GM19395 (cell line): ENCODE data around the gene HTT-AS.
"Not testable (repeated sequence)": the region's sequence is repeated elsewhere in the genome, so short reads cannot be mapped to it uniquely, and the experiment has no call there.

Experiments
- ATAC-seq: cut with Tn5 transposase; IDR thresholded peaks from one replicate; pipeline ENCODE4 v1.9.1; 2021; ENCODE audit warnings: mild to moderate bottlenecking, moderate library complexity; ENCODE audit not compliant: unreplicated experiment

Gene HTT-AS

DNA sequence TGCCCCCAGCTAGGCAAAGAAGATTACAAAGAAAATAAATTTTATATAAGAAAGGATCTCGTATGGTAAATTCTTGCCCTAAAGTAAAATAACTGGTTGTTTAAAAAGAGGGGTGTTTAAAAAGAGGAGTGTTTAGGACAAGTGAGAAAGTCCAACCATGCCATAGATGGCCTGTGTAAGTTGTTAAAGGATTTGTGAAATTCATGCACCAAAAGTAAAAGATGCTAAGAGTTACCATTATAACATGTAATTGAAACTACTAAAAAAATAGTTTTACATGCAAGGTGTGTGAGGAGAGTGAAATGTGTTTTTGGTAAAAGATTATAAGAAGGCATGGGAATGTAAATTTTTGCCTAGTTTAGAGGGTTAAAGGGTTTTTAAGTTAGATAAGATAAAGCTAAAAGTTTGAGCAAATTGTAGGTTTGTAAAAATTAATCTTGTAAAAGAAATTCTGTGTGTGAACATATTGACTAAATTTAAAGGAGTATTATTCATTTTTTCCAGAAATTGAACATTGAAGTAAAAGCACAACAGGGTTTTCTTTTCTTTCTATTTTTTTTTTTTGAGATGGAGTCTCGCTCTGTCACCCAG is 20.1 kb downstream of the HTT-AS start:
- ATAC-seq, result no peak

DNA sequence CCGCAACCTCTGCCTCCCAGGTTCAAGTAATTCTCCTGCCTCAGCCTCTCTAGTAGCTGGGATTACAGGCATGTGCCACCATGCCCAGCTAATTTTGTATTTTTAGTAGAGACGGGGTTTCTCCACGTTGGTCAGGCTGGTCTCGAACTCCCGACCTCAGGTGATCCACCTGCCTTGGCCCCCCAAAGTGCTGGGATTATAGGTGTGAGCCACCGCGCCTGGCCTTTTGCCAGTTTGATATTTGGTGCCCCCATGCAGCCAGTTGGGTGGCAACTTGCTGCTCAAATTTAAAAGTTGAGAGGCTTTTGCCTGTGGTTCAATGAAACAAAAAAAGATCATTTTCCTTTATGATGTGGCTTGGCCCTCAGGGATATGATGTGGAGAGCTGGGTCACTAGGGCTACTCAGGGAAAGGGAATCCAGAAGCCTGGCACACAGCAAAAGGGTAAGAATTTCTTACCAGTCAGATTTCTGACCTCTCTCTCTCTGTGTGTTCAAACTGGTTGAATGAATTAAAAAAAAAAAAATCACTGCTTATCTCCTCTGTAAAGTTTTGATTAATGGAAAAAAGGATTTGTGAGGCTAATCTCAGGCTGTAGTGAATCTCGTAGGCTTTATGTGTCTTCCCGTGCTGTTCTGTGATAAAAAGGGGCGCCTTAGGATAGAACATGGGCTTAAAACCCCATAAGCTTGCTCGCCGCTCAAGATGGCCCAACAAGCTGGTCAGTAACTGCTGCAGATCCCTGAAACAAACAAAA is 23.0 kb downstream of the HTT-AS start:
- ATAC-seq, result not testable (repeated sequence)

DNA sequence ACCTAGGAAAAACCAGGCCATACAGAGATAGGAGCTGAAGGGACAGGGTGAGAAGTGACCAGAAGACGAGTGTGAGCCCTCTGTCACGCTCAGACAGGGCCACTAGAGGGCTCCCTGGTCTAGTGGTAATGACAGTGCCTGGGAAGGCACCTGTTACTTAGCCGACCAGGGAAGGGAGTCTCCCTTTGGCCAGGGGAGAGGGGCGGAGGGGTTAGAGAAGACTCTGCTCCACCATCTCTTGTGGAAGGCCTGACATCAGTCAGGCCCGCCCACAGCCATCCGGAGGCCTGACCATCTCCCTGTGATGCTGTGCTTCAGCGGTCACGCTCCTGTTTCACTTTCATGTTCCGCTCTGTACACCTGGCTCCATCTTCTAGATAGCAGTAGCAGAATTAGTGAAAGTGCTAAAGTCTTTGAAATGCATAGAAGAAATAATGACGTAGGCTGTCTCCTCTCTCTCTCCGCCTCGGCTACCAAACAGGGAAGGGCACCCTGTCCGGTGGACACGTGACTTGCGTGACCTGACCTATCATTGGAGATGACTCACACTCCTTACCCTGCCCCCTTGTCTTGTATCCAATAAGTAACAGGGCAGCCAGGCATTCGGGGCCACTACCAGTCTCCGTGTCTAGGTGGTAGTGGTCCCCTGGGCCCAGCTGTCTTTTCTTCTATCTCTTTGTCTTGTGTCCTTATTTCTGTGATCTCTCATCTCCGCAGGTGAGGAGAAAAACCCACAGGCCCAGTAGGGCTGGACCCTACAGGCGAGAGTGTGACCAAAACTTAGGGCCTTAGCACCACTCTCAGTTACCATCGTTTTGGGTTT is 26.7 kb downstream of the HTT-AS start:
- ATAC-seq, result peak; percentile 83

DNA sequence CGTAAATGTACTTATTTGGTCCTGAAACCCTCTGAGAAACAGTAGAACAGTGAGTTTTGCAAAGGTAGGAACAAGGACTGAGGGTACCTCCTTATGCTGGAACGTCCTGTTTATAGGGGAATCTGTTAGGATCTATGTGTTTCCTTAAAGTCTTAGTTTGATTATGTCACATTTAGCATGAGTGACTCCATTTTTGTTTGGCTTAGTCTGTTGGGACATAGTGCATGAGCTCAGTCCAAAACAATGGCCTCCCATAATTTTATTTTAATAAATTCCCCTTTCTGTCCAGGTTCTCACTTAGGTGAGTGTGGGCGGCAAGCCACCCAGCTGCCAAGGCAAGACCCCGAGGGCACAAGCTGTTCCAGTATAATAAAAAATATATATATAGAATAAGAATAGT is 27.7 kb downstream of the HTT-AS start:
- no peak for ATAC-seq

DNA sequence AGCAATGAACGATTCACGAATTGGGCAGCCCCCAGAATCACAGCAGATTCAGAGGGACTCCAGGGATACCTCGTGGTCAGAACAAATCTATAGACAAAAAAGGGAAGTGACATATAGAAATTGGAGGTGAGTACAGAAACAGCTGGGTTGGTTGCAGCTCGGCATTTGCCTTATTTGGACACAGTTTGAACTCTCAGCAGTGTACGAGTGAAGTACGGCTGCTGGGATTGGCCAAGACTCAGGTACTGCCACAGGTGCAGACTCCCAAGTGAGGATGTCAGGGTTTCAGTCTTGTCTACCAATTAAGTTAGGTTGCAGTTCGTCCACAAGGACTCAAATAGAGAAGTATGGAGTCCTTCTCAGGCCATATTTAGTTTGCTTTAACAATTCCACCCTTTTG is 28.2 kb downstream of the HTT-AS start:
- ATAC-seq, result no peak

DNA sequence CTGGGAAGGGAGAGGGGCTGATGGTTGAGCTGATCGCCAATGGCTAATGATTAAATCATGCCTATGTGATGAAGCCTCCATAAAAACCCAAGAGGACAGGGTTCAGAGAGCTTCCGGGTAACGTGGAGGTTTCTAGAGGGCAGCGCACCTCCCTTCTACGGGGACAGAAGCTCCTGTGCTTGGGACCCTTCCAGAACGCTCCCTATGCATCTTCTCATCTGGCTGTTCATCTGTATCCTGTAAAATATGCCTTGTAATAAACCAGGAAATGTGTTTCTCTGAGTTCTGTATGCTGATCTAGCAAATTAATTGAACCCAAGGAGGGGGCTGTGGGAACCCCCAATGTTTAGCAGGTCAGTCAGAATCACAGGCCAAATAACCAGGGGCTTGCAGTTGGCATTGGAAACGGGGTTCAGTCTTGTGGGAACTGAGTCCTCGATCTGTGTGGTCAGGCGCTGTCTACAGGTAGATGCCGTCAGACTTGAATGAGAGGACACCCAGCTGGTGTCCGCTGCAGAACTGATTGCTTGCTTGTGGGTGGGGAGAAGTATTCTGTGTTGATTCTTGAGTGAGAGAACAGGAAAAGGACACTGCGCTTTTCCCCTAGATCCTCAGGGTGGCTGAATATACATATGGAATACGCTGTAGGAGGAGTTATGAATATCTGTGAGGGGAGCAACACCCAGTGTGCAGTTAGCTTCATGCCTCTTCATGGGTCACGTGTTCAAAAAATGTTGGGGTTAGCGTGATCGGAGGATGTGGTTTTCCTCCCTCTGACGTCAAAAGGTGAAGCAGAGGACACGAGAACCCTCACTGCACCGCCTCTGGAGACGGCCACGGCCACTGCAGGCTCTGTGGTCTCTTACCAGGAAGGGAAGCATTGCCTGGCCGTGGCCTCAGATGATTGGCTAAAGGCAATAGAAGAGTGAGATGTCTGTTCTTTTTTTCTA is 29.2 kb downstream of the HTT-AS start:
- ATAC-seq, result no peak

DNA sequence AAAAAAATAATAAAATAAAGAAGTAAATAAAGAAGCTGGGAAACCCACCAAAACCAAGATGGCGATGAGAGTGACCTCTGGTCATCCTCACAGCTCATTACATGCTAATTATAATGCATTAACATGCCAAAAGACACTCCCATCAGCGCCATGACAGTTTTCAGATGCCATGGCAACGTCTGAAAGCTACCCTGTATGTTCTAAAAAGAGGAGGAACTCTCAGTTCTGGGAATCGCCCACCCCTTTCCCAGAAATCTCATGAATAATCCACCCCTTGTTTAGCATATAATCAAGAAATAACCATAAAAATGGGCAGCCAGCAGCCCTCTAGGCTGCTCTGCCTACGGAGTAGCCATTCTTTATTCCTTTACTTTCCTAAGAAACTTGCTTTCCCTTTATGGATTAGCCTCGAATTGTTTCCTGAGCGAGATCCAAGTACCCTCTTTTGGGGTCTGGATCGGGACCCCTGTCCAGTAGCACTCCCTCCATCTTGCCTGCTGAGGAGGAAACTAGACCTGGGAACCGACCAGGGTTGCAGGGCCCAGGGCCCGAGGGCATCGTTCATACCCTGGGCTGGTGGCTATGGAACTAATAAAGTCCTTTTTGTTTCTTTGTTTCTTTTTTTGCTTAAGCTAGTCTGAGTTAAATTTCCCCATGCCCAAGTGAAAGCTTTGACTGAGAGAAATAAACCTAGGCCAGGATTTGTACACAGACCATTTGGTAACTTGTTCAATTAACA is 30.9 kb downstream of the HTT-AS start:
- no peak for ATAC-seq

DNA sequence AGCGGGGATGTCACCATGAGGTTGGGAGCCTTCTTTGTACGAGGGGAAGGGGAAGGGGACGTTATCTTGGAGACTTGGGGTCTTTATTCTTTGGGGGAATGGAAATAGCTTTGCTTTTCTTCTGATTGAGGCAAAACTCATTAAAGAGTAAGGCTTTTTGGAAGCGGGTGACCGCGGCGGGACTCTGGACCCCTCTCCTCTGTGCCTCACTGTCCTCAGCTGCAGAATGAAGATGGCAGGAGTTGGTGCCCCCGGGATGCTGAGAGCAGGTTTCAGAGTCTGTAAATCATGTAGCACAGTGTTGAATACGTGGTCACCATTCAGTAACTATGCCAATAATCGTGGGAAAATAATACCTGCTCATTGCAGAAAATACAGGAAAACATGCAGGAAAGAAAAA is 32.1 kb downstream of the HTT-AS start:
- ATAC-seq, result no peak

DNA sequence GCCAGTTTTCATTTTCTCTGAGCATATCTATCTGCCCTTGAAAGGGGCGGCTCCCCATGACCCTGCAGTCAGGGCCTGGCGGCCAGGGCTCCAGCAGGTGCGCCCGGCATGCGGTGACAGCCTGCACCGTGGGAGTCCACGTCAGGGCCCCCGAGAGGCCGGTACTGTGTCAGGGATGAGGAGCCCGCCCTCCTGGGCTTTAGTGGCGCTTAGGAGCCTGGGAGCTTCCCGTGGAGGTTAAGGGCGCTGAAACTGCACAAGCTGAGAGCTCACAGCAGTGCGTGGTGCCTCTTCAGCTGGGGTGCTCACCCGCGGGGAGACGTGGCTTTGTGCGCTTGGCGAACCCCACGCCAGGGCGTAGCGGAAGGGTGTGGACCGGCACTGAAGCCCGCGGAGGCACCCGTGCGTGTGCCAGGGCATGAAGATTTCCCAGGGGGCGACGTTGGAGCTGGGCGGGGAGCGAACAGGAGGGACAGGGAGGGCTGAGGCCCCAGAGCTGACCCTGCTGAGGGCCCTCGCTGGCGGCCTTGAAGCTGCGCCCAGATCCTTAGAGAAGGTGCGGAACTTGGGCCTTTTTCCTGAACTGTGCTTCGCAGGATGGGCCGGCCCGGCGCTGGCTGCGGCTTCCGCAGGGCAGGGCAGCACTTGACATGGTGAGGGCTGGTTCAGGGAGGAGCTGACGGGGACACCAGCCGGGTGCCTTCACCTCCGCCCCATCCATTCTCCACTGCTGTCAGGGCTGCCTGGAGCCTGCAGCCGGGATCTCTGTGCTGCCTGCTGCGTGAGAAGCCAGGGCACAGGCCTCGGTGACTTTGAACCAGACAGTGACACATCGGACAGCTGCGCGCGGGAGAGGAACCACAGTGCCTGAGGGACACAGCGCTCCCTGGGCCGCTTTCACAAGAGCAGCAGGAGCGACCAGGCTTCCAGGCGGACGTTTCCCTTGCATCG is 32.9 kb downstream of the HTT-AS start:
- no peak for ATAC-seq

DNA sequence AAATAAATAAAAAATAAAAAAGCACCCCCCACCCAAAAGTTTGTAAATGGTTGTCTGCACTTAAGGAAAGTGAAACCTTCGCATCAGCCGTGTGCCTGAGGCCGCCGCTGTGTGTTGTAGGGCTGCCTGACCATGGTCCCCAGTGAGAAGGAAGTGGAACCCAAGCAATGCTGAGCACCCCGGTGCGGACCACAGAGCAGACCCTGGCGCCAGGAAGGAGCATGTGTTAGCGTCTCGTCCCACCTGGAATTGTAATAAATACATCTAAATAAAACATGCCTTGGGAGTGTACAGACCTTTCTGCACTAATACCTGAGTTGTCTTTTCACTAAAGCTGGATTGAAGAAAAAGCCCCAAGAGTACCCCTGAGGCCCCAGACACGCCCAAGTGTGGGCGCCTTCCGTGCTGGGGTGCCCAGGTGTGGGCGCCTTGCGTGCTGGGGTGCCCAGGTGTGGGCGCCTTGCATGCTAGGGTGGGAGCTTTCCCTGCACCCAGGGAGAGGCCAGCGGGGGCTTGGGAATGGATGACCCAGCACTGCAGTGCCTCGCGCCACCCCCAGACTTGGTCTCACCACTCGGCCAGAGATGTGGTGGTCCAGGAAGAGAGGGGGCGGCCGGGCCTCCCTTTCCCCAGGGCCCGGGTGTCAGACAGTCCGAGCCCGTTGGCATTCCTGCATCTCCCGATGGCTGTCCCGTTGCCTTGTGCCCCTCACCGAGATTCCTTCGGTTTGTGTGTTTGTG is 33.7 kb downstream of the HTT-AS start:
- ATAC-seq, result no peak

DNA sequence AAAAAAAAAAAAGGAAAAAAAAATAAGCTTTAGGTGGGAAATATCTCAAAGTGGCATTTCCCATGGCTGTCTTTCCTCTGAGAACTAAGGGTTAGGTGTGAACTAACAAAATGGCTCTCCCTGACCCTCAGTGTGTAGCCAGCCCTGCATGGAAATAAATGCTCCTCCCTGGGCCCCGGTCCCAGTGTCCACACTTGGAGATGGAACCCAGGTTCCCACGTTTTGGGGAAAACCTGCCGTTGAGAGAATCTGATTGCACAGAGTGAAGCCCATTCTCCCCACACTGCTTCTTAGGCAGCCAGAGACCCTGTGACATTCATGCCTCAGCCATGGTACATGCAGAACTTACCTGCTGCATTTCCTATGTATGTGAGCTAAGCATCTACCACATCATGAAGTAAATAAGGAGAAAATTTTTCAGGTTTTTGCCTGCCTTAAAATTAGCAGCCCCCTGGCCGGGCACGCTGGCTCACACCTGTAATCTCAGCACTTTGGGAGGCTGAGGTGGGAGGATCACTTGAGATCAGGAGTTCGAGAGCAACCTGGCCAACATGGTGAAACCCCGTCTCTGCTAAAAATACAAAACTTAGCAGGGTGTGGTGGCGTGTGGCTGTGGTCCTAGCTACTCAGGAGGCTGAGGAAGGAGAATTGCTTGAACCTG is 34.5 kb downstream of the HTT-AS start:
- ATAC-seq, result no peak

DNA sequence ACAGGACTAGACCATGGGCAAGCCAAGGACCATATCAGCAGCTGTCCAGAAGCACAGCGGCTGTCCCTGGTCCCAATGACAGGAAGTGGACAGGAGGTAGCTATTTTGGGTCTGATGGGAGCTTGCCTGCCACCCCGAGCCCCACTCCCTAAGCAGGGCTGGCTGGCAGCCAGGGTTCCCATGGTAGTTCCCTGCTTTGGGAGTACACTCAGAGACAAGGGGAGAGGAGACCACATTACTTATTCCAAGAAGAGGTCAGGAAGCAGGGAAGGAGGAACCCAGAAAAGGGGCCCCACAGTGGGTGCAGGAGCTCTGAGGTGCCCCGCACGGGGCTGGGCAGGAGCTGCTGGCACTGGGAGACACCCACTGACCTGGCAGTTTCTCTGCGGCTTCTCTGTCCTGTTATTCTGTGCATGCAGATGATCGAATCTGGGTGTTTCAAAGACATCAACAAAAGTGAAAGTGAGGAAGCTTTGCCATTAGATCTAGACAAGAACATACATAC is 36.3 kb downstream of the HTT-AS start:
- no peak for ATAC-seq

DNA sequence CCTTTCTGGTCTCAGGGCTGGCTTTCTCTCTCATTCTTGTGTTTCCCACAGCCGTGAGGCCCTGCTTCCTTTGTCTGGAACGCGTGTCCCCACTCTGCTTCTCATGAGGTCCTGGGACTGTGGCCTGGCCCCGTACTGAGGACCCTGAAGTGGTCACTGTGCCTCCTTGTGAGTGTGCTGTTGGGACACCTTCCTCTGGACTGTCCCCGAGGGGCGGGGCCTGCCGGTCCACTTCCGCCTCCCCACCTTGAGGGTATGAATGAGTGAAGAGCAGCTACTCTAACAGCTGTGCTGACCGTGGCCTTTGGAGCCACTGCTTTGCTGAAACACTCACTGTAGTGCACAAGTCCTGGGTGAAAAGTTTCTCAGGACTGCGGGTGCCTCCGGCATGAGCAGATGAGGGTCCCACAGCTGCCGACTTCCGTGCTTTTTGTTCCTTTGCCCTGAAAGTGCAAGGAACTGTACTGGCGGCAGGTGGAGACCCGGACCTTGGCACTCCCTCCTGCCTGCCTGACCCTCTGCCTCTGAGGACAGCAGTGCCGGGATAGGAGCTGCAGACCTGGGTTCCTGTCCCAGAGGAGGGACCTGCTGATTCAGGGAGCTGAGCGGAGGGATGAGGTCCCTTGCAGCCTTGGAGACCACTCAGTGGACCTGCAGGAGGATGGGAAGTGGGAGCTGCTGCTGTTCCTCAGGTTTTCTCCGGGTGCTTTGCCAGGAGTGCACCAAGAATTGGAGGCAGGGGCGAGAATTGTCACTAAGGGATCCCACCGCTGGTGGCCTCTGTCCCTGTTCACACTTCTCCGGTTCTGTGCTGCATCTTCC is 38.0 kb downstream of the HTT-AS start:
- no peak for ATAC-seq

DNA sequence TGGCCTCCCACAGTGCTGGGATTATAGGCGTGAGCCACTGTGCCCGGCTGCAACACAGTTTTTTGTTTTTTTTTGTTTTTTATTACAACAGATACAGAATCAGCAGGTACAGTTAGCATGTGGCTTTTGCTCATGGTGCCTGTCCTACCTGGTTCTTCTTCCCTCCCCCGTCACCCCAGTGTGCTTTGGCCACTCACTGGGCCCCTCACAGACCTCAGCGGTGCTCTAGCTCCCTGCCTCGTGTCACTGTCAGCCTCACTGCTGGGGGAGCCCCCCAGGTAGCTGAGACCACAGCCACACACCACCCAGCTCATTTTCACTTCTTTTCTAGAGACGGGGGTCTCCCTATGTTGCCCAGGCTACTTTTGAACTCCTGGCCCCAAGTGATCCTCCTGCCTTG is 38.7 kb downstream of the HTT-AS start:
- ATAC-seq, result no peak

DNA sequence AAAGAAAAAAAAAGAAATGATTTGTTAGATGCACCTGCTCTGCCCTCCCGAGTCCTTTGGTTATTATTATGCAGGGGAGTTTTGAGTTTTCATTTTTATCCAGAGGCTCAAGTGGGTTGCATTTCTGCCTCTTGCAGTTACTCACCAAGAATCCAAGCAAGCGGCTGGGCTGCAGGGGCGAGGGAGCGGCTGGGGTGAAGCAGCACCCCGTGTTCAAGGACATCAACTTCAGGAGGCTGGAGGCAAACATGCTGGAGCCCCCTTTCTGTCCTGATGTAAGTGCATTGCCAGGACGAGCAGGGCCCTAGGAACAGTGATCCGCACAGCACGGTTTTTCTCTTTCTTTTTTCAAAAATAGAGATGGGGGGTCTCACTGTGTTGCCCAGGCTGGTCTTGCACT is 39.1 kb downstream of the HTT-AS start:
- ATAC-seq, result no peak

DNA sequence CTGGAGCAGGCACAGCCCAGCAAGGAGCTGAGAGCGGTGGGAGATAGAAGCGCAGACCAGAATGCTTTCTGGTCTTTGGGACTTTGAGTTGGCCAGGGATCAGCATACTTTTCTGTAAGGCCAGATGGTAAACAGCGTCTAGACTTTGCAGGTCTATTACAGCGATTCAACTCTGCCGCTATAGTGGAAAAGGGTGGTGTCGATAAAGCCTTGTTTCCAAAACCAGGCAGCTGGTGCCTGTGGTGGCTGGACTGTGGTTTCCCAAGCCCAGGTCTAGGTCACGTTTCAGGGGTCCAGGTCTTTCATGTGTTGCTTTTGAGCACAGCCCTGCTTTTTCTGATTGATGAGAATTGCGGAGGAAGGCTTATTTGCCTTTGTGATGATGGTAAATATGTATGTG is 40.1 kb downstream of the HTT-AS start:
- ATAC-seq, result no peak
